A549 (cell line): Measurements from ENCODE around the gene HPSE. TPM values are rescaled to one million over a fixed set of nuclear protein-coding genes. Genes with fewer than 3 reads are reported as not detected.

Experiments used
- ATAC-seq, 2 experiments: fragments of 200-7000 bp in 1 of 2; fragments of >200 bp in 1 of 2; cut with Nextera tagmentation in 1 of 2; cut with Tn5 transposase in 1 of 2; 3 replicates each; pipeline versions ENCODE4 v1.8.0 to v1.9.1; 2018 to 2020; ENCODE audit warnings: mild to moderate bottlenecking in 1 of 2, moderate library complexity in 1 of 2
- CTCF ChIA-PET: fragments of 300-600 bp; sonication (Branson Sonifier 250); formaldehyde crosslinking; extraction: SDS; loops from one replicate; lab custom pipeline; 2021; ENCODE audit warnings: antibody characterized with exemption, inconsistent platforms; lab: Yijun Ruan, JAX
- POLR2A ChIA-PET: fragments of 350-600 bp; formaldehyde crosslinking; extraction: SDS; loops from one replicate; lab custom pipeline; 2021; ENCODE audit warnings: antibody characterized with exemption, inconsistent platforms; lab: Yijun Ruan, JAX
- DNase-seq, 2 experiments: peaks; one replicate each; pipeline versions ENCODE4 v3.0.0 to v3.0.0-alpha.2; 2011 to 2016; ENCODE audit warnings: low read depth in 1 of 2, low spot score in 1 of 2
- FAIRE-seq: peaks from 2 replicates; lab custom pipeline; 2011; peaks lifted over from hg19 to GRCh38; lab: Jason Lieb, UNC
- H3K27ac ChIP-seq, 2 experiments: fragments of >200 bp; sonication (Bioruptor Twin); formaldehyde crosslinking; 3 replicates each; pipeline ENCODE4 v1.5.1; 2016 to 2017
- H3K4me1 ChIP-seq: fragments of >200 bp; sonication (Bioruptor Twin); formaldehyde crosslinking; 3 replicates; pipeline ENCODE4 v1.6.1; 2016
- H3K4me2 ChIP-seq: fragments of >200 bp; sonication (Bioruptor Twin); formaldehyde crosslinking; 3 replicates; pipeline ENCODE4 v1.6.1; 2016
- H3K4me3 ChIP-seq: fragments of >200 bp; sonication (Bioruptor Twin); formaldehyde crosslinking; 3 replicates; pipeline ENCODE4 v1.5.1; 2016
- H3K9me3 ChIP-seq: fragments of >200 bp; sonication (Bioruptor Twin); formaldehyde crosslinking; 3 replicates; pipeline ENCODE4 v1.6.1; 2016
- ATOH8 ChIP-seq: fragments of 250-450 bp; sonication (Bioruptor Pico); IDR thresholded peaks from 2 replicates; pipeline ENCODE4 v1.5.0; 2020; ENCODE audit warnings: low read depth, mild to moderate bottlenecking, moderate library complexity
- BHLHE40 ChIP-seq: IDR thresholded peaks from 2 replicates; pipeline ENCODE4 v1.6.1; 2012; ENCODE audit warnings: low read depth, low read length, inconsistent platforms
- CBX8 ChIP-seq: fragments of 200-600 bp; sonication (generic); IDR thresholded peaks from 2 replicates; pipeline ENCODE4 v1.6.1; 2016
- CHD2 ChIP-seq: fragments of 150-350 bp; IDR thresholded peaks from 2 replicates; pipeline ENCODE4 v1.6.1; 2014; ENCODE audit warnings: low read length; ENCODE audit not compliant: partially characterized antibody
- CHD4 ChIP-seq: fragments of 200-600 bp; sonication (generic); IDR thresholded peaks from 2 replicates; pipeline ENCODE4 v1.6.1; 2016; ENCODE audit warnings: antibody characterized with exemption, mild to moderate bottlenecking, borderline replicate concordance
- FOSB ChIP-seq: fragments of 250-450 bp; sonication (Bioruptor Pico); IDR thresholded peaks from 2 replicates; pipeline ENCODE4 v1.5.0; 2020; ENCODE audit warnings: mild to moderate bottlenecking, moderate library complexity
- FOSL2 ChIP-seq, 2 experiments: fragments of 450-650 bp in 1 of 2; fragments of >200 bp in 1 of 2; sonication (Bioruptor Twin) in 1 of 2; formaldehyde crosslinking; IDR thresholded peaks; 2 replicates each; pipeline versions ENCODE4 v1.5.0 to v1.6.1; 2016 to 2020; ENCODE audit warnings: mild to moderate bottlenecking in 1 of 2, moderate library complexity in 1 of 2
- GATA3 ChIP-seq: IDR thresholded peaks from 2 replicates; pipeline ENCODE4 v1.6.1; 2012; ENCODE audit warnings: borderline replicate concordance
- HMGXB4 ChIP-seq: fragments of 250-450 bp; sonication (Bioruptor Pico); IDR thresholded peaks from 2 replicates; pipeline ENCODE4 v1.5.0; 2021; ENCODE audit warnings: mild to moderate bottlenecking, moderate library complexity, borderline replicate concordance
- HOXA7 ChIP-seq: fragments of 250-450 bp; sonication (Bioruptor Pico); IDR thresholded peaks from 2 replicates; pipeline ENCODE4 v1.5.0; 2020; ENCODE audit warnings: mild to moderate bottlenecking, moderate library complexity
- HOXB13 ChIP-seq: fragments of 250-450 bp; sonication (Bioruptor Pico); IDR thresholded peaks from 2 replicates; pipeline ENCODE4 v1.5.0; 2020; ENCODE audit warnings: low read depth, mild to moderate bottlenecking, moderate library complexity
- HOXB5 ChIP-seq: fragments of 250-450 bp; sonication (Bioruptor Pico); IDR thresholded peaks from 2 replicates; pipeline ENCODE4 v1.5.0; 2020; ENCODE audit warnings: mild to moderate bottlenecking, moderate library complexity
- JUN ChIP-seq, 2 experiments: fragments of >200 bp; sonication (Bioruptor Twin); formaldehyde crosslinking; IDR thresholded peaks; 2 replicates in 1 of 2; 3 replicates in 1 of 2; pipeline ENCODE4 v1.6.1; 2016 to 2017
- JUNB ChIP-seq: fragments of >200 bp; sonication (Bioruptor Twin); formaldehyde crosslinking; IDR thresholded peaks from 2 replicates; pipeline ENCODE4 v1.6.1; 2016
- MAZ ChIP-seq: fragments of 150-350 bp; IDR thresholded peaks from 2 replicates; pipeline ENCODE4 v1.6.1; 2014; ENCODE audit warnings: antibody characterized with exemption, low read depth, low read length, borderline replicate concordance
- NFE2L2 ChIP-seq: fragments of 150-350 bp; conservative IDR thresholded peaks from 2 replicates; pipeline ENCODE4 v1.6.1; 2014; ENCODE audit warnings: low read length
- PHF8 ChIP-seq: fragments of 200-600 bp; sonication (generic); IDR thresholded peaks from 2 replicates; pipeline ENCODE4 v1.6.1; 2016; ENCODE audit warnings: low read depth, mild to moderate bottlenecking, antibody characterized with exemption, moderate library complexity, borderline replicate concordance
- POLR2A ChIP-seq: IDR thresholded peaks from 2 replicates; pipeline ENCODE4 v1.6.1; 2012; ENCODE audit warnings: mild to moderate bottlenecking, low read length
- RAD21 ChIP-seq, 2 experiments: fragments of >200 bp in 1 of 2; sonication (Bioruptor Twin) in 1 of 2; formaldehyde crosslinking in 1 of 2; IDR thresholded peaks in 1 of 2; conservative IDR thresholded peaks in 1 of 2; 2 replicates in 1 of 2; 3 replicates in 1 of 2; pipeline ENCODE4 v1.6.1; 2012 to 2018; ENCODE audit warnings: inconsistent platforms in 1 of 2
- REST ChIP-seq: fragments of 200-600 bp; sonication (generic); IDR thresholded peaks from 2 replicates; pipeline ENCODE4 v1.6.1; 2016; ENCODE audit warnings: antibody characterized with exemption, mild to moderate bottlenecking, moderate library complexity
- SREBF2 ChIP-seq: fragments of 450-650 bp; IDR thresholded peaks from 2 replicates; pipeline ENCODE4 v1.6.1; 2014; ENCODE audit warnings: mild to moderate bottlenecking, moderate library complexity
- TFCP2L1 ChIP-seq: fragments of 250-450 bp; sonication (Bioruptor Pico); IDR thresholded peaks from 2 replicates; pipeline ENCODE4 v1.5.0; 2021; ENCODE audit warnings: mild to moderate bottlenecking
- ZFP36 ChIP-seq: fragments of 450-650 bp; IDR thresholded peaks from 2 replicates; pipeline ENCODE4 v1.6.1; 2014; ENCODE audit warnings: borderline replicate concordance; ENCODE audit not compliant: partially characterized antibody
- ZNF302 ChIP-seq: fragments of 250-450 bp; sonication (Bioruptor Pico); IDR thresholded peaks from 2 replicates; pipeline ENCODE4 v1.9.0; 2021; ENCODE audit warnings: inconsistent platforms, mild to moderate bottlenecking, moderate library complexity
- WGBS: methylation state at CpG from one replicate; pipeline ENCODE4 v1.1.6; 2017; ENCODE audit errors: missing lambda C conversion rate; 5-methylcytosine and 5-hydroxymethylcytosine counted together
- polyA plus RNA-seq, 4 experiments: library from polyadenylated mRNA; depleted of rRNA in 3 of 4; stranded (reverse); fragments of >200 nt; fragmentation: RNase III in 1 of 4; extraction: RNeasy Plus Mini Kit Qiagen cat#74134 plus additional on column Dnase treatment in 1 of 4; gene quantifications; 2 replicates in 3 of 4; 3 replicates in 1 of 4; pipeline ENCODE4 v1.2.3, GENCODE V29; 2011 to 2017
- TF ChIP-seq, protein P1 (sequence below): IDR thresholded peaks from 2 replicates; pipeline ENCODE4 v1.6.1; 2012

Gene HPSE
- polyA plus RNA-seq, 2 of the 4 experiments (the other 2 are of a cell fraction), result 0.72 to 1.7 TPM

- H3K4me1 ChIP-seq, result no peaks in the 10 kb centered on the region
- no peak overlapping the region for H3K4me3 ChIP-seq
- 68% methylated on average over 7 of the region's 7 CpGs for WGBS
- no peak for FAIRE-seq
- no peak for ATAC-seq
- no peak overlapping the region for H3K27ac ChIP-seq
- H3K9me3 ChIP-seq, result no peaks in the 10 kb centered on the region
- TF ChIP-seq TFCP2L1 (no peak), JUN (IDR thresholded peaks at IDR 0.05) (no peak), PHF8 (no peak), ZFP36 (no peak), POLR2A (no peak), MAZ (no peak), FOSL2 (IDR thresholded peaks at IDR 0.05) (no peak), FOSL2 (CRISPR knock-in tag; IDR thresholded peaks at IDR 0.05) (no peak), ATOH8 (CRISPR knock-in tag) (no peak), HOXB5 (CRISPR knock-in tag) (no peak), JUNB (no peak), GATA3 (no peak), BHLHE40 (no peak), HOXB13 (no peak), REST (no peak)
- TF ChIP-seq, protein P1, sequence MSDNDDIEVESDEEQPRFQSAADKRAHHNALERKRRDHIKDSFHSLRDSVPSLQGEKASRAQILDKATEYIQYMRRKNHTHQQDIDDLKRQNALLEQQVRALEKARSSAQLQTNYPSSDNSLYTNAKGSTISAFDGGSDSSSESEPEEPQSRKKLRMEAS, result no peak
- no peak for DNase-seq
- ChIA-PET CTCF (interaction anchor here (0.9 kb wide), 1 partner anchor 26 kb away, joined by 3 read pairs; no protein-coding TSS in a partner anchor), POLR2A (no interaction called here)
- H3K4me2 ChIP-seq, result no peak overlapping the region
These were observed 26.7 kb downstream of the HPSE start for GRCh38 chr4:83307920-83308319.

- Histone ChIP-seq H3K4me2 (no peak overlapping the region), H3K4me3 (no peak overlapping the region), H3K27ac (no peak overlapping the region), H3K4me1 (no peaks in the 10 kb centered on the region), H3K9me3 (no peaks in the 10 kb centered on the region)
- ChIA-PET CTCF (interaction anchor here (1.2 kb wide), 1 partner anchor 14 kb away, joined by 5 read pairs; no protein-coding TSS in a partner anchor), POLR2A (no interaction called here)
- DNase-seq, result no peak
- TF ChIP-seq RAD21 (conservative IDR thresholded peaks at IDR 0.05 in 1 of 2, IDR thresholded peaks at IDR 0.05 in 1 of 2) (no peak), ZNF302 (CRISPR knock-in tag) (no peak), NFE2L2 (no peak), REST (no peak), JUN (IDR thresholded peaks at IDR 0.05) (no peak), HOXA7 (CRISPR knock-in tag) (no peak), FOSB (CRISPR knock-in tag) (no peak), CBX8 (no peak), ZFP36 (no peak), CHD4 (no peak), HMGXB4 (CRISPR knock-in tag) (no peak), SREBF2 (no peak), CHD2 (no peak)
- ATAC-seq, result no peak
- 91% methylated on average over 2 of the region's 2 CpGs for WGBS
- no peak for FAIRE-seq
These were observed 29.5 kb downstream of the HPSE start for GRCh38 chr4:83305187-83305586.
